C4-2B (cell line): ENCODE data around the gene CPEB4.

Source experiments
- H3K27ac ChIP-seq: fragments of 450-650 bp; 2 replicates; pipeline ENCODE4 v1.5.1; 2017
- ZFX ChIP-seq: fragments of 450-650 bp; IDR thresholded peaks from 2 replicates; pipeline ENCODE4 v1.6.1; 2017
- TF ChIP-seq, protein P1 (sequence below): fragments of 450-650 bp; conservative IDR thresholded peaks from 2 replicates; pipeline ENCODE4 v1.5.1; 2017; ENCODE audit warnings: mild to moderate bottlenecking

CPEB4 gene

DNA sequence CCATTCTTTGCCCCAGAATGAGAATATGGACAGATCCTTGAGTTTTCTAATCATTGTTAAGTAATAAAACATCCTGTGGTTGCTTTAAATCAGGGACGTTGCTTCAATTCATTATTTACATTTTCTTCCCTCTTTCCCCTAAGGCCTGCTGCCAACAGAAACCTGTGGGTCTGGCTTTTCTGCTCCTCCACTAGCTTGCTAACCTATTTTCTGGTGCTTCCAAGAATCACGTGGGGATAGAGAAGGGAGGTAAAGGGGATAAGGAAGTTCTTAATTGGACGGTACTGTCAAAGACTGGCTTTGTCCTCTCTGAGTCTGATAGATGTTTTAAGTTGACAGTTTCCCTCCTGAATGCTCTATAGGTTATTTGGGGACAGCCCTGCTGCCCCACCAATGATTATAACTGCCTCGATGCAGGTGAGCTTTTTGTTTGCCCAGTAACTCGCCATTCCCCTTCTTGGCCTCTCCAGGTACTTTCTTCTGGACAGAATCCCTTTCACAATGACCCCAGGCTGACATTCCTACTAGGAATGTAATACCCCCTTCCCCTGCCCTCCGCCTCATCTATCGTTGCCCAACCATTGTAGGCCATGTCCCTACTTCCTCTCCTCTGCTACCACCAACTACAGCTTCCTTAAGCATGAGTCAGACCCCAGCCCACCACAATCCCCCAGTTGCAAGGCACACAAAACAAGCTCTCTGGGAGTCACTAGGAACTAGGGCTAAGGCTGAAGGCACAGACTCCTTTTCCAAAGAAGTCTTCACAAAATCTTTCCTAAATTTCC lies 19.9 kb upstream of the CPEB4 start:
- TF ChIP-seq ZFX, result 0 out of 2 replicates have a peak, but pooled peaks have one; percentile 10
- TF ChIP-seq, protein P1, sequence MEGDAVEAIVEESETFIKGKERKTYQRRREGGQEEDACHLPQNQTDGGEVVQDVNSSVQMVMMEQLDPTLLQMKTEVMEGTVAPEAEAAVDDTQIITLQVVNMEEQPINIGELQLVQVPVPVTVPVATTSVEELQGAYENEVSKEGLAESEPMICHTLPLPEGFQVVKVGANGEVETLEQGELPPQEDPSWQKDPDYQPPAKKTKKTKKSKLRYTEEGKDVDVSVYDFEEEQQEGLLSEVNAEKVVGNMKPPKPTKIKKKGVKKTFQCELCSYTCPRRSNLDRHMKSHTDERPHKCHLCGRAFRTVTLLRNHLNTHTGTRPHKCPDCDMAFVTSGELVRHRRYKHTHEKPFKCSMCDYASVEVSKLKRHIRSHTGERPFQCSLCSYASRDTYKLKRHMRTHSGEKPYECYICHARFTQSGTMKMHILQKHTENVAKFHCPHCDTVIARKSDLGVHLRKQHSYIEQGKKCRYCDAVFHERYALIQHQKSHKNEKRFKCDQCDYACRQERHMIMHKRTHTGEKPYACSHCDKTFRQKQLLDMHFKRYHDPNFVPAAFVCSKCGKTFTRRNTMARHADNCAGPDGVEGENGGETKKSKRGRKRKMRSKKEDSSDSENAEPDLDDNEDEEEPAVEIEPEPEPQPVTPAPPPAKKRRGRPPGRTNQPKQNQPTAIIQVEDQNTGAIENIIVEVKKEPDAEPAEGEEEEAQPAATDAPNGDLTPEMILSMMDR, result no peak
- H3K27ac ChIP-seq, result peak overlapping the region; percentile 95

DNA sequence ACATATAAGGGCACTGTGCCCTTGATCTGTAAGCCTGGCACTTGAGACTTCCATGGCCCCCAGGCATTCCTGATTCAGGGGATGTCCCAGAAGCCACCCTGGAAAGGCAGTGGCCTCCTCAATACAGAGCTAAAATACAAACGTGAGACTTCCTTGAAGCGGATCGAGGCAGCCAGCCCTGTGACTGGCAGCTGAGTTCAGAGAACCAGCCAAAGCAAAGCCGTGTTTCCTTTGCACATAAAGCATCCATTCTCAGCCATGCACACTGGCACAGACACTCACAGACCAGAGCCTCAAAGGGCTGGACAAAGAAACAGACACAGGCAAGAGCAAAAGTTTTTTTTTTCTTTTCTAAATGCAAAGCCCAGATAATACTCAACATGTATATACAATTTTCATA lies 18.8 kb upstream of the CPEB4 start:
- H3K27ac ChIP-seq, result peak overlapping the region; percentile 95

DNA sequence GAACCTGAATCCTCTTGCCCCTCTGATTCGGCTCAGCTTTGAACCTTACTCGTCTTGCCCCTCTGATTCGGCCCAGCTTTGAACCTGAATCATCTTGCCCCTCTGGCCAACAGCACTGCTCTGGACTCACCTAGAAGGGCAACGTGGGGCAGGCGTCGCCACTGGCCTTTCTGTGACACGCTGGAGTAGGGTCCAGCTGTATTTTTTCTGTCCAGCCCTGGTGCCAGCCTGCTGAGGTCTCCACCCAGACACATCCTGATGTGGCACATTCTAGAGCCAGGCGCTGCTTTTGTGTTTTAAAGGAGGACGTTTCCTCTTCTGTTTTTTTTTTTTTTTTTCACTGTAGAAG lies 15.2 kb upstream of the CPEB4 start:
- TF ChIP-seq ZFX, result no peak
- TF ChIP-seq, protein P1, result no peak

More for the DNA sequence above, 18.8 kb upstream of the CPEB4 start:
- no peak for TF ChIP-seq ZFX
- TF ChIP-seq, protein P1, result no peak

DNA sequence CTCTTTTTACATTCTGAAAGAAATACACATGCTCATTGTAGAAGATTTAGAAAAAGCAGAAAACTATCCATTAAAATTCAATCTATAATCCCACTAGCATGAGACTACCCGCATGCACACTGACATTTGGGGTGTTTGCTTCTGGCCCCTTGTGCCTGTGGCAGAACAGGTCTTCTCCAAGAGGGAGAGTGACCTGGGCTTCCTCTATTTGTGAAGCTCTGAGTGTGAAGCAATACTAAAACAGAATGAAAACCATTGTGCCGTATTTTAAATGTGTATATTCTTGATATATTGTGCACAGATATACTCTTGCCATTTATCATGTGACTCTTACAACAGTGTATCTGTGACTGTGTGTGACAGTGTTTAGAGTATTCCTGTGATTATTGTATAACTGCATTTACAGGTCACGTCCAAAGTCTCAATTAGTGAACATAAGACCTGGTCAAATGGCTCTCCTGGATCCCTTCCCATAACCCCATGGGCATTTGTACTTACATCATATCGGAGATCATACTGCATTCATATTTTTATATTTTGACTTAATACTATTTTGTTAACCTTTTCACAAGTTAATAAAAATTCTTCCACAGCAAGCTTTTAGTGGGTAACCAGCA lies 14.7 kb upstream of the CPEB4 start:
- H3K27ac ChIP-seq, result no peak overlapping the region; the same call in 1 of the 2 replicates
- no peak for TF ChIP-seq ZFX
- TF ChIP-seq, protein P1, result no peak

More for the DNA sequence above, 15.2 kb upstream of the CPEB4 start:
- no peak overlapping the region; the same call in 1 of the 2 replicates for H3K27ac ChIP-seq

DNA sequence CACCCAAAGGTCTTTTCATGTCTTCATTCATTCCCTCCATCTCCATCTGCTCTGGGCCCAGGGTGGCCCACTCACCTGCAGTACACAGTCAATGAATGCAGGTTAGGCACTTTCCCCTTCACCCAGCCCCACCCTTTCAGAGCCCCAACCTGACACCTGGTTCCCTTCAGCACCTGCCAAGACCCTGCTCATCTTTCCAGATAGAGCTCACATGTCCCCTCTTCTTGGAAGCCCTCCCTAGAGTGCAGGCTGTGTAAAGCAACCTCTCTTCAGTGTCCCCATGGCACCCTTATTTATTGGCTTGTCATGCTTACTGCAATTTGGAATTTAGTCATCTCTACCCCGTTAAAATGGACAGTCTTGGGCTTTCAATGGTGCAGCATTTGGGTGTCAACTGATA lies 13.0 kb upstream of the CPEB4 start:
- no peak overlapping the region for H3K27ac ChIP-seq
- TF ChIP-seq, protein P1, result no peak
- no peak for TF ChIP-seq ZFX

DNA sequence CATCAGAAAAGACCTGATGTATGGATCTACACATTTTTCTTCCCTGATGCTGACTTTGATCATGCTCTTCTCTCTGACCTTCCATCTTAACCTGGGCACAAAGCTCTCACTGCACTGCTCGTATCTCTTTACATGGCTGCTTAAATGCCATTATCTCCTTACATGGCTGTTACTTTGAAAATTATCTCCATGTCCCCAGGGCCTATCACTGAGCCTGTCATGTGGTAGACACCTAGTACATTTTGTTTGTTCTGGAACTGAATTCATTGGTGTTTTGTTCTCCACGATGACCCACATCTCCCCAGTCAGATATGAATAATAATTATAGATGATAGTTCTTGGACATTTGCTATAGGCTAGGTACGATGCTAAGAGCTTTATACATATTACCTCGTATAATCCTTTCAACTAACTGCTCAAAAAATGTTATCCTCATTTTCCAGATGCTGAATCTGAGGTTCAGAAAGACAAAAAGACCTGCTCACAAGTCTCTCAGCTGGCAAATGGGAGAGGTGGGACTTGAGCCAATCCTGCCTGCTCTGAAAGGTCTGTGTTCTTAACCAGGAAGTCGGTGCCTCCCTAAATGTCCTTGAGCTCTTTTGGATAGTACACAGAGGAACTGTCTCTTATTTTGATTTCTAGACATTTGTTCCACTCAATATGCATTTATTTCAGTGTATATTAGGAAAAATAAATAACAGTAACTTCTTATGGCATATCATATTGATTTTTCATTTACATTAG lies 9.8 kb upstream of the CPEB4 start:
- TF ChIP-seq, protein P1, result no peak
- TF ChIP-seq ZFX, result no peak
- no peak overlapping the region for H3K27ac ChIP-seq
